GM12801 (cell line): ENCODE measurements around the gene NMRK1.

Source experiments
- CTCF ChIP-seq: IDR thresholded peaks from one replicate; pipeline ENCODE4 v1.5.1; 2011; ENCODE audit warnings: control low read depth; ENCODE audit not compliant: insufficient read length; ENCODE audit errors: extremely low read depth

The NMRK1 gene

GRCh38 chr9:75109210-75109839 lies 21.4 kb upstream of the NMRK1 start:
- TF ChIP-seq CTCF: no peak

GRCh38 chr9:75108571-75108970 lies 20.6 kb upstream of the NMRK1 start:
- no peak for TF ChIP-seq CTCF

- no peak for TF ChIP-seq CTCF
These were observed 18.9 kb upstream of the NMRK1 start for GRCh38 chr9:75106857-75107256.

GRCh38 chr9:75105841-75106240 lies 17.9 kb upstream of the NMRK1 start:
- no peak for TF ChIP-seq CTCF

GRCh38 chr9:75105019-75105540 lies 17.1 kb upstream of the NMRK1 start:
- TF ChIP-seq CTCF: no peak

- TF ChIP-seq CTCF: no peak
These were observed 16.7 kb upstream of the NMRK1 start for GRCh38 chr9:75104607-75105006.

- TF ChIP-seq CTCF: no peak
These were observed 14.3 kb upstream of the NMRK1 start for GRCh38 chr9:75102177-75102790.
